Measurements from ENCODE around the gene LRRK1. TPM values are rescaled to one million over a fixed set of nuclear protein-coding genes. Genes with fewer than 3 reads are reported as not detected.

Gene LRRK1
- total RNA-seq, 2 donors from 2014 or later = 18.6 to 20.3 TPM

DNA sequence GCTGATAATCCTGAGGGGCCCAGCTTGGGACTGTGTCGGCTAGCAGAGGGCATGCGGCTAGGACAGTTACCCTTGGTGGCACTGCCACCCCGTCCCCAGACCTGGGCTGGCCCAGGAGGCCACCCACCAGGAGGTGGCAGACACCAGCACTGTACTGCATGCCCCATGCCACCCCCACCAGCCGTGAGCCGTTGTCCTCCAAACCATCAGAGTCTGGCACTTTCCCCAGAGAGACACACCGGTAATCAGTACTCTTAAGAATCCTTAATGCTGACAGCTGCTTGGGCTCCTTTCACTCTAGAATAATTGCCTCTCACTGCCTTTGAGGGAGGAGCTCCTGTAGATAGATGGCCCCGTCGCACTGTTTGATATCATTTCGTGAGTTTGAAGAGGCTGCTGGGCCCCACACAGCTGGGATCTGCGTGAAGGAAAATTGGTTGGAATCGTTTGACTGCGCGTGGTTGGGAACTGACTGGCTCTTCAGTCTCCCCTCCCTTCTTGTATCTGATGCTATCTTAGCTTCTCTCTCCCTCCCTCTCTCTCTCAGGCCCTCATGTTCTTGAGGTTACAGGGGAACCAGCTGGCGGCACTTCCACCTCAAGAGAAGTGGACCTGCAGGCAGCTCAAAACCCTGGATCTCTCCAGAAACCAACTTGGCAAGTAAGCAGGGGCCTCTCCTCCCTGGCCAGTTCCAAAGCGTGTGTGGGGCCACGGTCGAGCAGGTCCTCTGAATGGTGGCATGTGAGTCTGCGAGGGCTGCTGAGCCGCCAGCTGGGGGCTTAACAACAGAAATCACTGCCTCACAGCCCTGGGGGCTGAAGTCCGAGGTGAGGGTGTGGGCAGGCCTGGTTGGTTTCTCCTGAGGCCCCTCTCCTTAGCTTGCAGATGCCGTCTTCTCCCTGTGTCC, 94.9 kb downstream of the LRRK1 start:
- intact Hi-C loops (cut with DNase I) = loop anchor here (2.0 kb wide), 1 partner anchor 245 kb away; no protein-coding TSS in a partner anchor

DNA sequence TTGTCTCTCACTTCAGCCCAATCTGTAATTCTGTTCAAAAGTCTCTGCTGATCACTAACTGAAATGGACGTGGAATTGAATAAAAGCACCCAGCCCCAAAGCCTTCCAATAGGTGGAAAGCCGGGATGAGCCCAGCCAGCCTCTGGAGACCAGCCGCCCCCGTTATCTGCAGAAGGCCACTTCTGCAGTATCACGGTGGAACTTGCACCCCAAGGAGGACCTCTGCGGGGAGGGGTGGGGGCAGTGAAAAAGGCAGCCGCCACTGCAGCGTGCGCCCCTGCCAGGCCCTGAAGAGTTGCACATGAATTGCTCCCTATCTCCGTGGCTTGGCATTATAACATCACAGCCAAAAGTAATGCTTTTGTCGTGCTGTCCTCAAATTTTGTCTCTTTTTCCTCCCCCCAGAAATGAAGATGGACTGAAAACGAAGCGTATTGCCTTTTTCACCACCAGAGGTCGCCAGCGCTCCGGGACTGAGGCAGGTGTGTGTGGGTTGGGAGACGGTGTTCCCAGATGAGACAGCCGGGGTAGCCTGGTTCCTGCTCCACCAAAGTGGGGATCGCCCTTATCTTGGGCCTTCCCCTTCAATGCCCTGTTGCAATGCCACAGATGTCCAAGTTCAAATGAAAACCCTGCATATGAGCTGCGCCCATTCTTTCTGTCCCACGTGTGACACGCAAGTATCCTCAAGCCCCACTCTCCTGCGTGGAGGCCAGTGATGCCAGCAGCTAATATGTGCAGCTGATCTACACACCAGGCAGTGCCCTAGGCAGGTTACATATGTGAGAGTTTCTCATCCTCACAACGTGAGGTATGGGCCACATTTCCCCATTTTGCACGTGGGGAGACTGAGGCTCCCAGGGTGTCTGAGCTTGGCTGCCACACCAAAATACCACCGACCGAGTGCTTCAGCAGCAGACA, 96.0 kb downstream of the LRRK1 start:
- no peaks in the 10 kb centered on the region for H3K4me1 ChIP-seq (replicated peaks)
- no peak overlapping the region for H3K27ac ChIP-seq
- H3K9me3 ChIP-seq = no peaks in the 10 kb centered on the region
- no peaks in the 10 kb centered on the region for H3K27me3 ChIP-seq (replicated peaks; ENCODE audit: insufficient read depth)
- no peak for TF ChIP-seq POLR2A (IDR thresholded peaks at IDR 0.05)
- TF ChIP-seq, protein P1, sequence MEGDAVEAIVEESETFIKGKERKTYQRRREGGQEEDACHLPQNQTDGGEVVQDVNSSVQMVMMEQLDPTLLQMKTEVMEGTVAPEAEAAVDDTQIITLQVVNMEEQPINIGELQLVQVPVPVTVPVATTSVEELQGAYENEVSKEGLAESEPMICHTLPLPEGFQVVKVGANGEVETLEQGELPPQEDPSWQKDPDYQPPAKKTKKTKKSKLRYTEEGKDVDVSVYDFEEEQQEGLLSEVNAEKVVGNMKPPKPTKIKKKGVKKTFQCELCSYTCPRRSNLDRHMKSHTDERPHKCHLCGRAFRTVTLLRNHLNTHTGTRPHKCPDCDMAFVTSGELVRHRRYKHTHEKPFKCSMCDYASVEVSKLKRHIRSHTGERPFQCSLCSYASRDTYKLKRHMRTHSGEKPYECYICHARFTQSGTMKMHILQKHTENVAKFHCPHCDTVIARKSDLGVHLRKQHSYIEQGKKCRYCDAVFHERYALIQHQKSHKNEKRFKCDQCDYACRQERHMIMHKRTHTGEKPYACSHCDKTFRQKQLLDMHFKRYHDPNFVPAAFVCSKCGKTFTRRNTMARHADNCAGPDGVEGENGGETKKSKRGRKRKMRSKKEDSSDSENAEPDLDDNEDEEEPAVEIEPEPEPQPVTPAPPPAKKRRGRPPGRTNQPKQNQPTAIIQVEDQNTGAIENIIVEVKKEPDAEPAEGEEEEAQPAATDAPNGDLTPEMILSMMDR (IDR thresholded peaks at IDR 0.05) = peak; percentile 55 to 83 (median 82)
- no peak overlapping the region for H3K4me3 ChIP-seq
- intact Hi-C loops (cut with DNase I) = loop anchor here (2.0 to 5.0 kb wide), 2 partner anchors 72 to 244 kb away; no protein-coding TSS in a partner anchor
- DNase-seq (ENCODE audit: low spot score) = peak; percentile 59
- peaks cover 0 to 2% of the 10 kb centered on the region in 2 donors for H3K36me3 ChIP-seq
- WGBS = 51% methylated on average over 27 of the region's 27 CpGs

More for the DNA sequence above, 94.9 kb downstream of the LRRK1 start:
- H3K4me1 ChIP-seq (replicated peaks) = no peaks in the 10 kb centered on the region
- no peak overlapping the region for H3K27ac ChIP-seq
- no peaks in the 10 kb centered on the region for H3K27me3 ChIP-seq (replicated peaks; ENCODE audit: insufficient read depth)
- TF ChIP-seq POLR2AphosphoS5 (IDR thresholded peaks at IDR 0.05) (no peak), POLR2A (IDR thresholded peaks at IDR 0.05) (no peak)
- TF ChIP-seq, protein P1 (IDR thresholded peaks at IDR 0.05) = no peak
- H3K4me3 ChIP-seq = no peak overlapping the region
- no peak for DNase-seq (ENCODE audit: low spot score)
- 72% methylated on average over 21 of the region's 21 CpGs for WGBS
- peaks cover 0 to 2% of the 10 kb centered on the region in 2 donors for H3K36me3 ChIP-seq
- H3K9me3 ChIP-seq = no peaks in the 10 kb centered on the region

DNA sequence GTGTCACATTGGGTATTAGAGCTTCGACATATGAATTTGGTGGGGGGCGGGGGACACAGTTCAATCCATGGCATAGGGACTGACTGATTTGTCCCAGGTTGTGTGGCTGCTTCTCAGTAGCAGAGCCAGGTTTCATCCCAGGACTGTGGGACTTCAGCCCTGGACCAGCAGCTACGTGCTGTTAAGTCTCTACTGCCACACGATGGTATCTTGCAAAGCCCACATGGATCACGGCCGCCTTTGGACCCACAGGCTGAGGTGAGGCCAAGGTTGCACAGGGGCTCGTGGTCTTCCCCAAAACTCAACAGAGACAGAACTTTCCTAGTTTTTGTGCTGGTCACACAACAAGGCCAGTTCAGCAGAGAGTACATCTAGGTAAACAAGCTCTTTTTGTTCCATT, 97.4 kb downstream of the LRRK1 start:
- 94% methylated on average over 7 of the region's 7 CpGs for WGBS
- Histone ChIP-seq H3K4me1 (replicated peaks) (no peaks in the 10 kb centered on the region), H3K27me3 (replicated peaks; ENCODE audit: insufficient read depth) (no peaks in the 10 kb centered on the region), H3K9me3 (no peaks in the 10 kb centered on the region), H3K27ac (no peak overlapping the region), H3K4me3 (no peak overlapping the region), H3K36me3 (peaks cover 0 to 2% of the 10 kb centered on the region in 2 donors)
- TF ChIP-seq POLR2A (IDR thresholded peaks at IDR 0.05) (no peak), POLR2AphosphoS5 (IDR thresholded peaks at IDR 0.05) (no peak)
- TF ChIP-seq, protein P1 (IDR thresholded peaks at IDR 0.05) = no peak
- intact Hi-C loops (cut with DNase I) = loop anchor here (5.0 kb wide), 1 partner anchor 71 kb away; no protein-coding TSS in a partner anchor
- no peak for DNase-seq (ENCODE audit: low spot score)

DNA sequence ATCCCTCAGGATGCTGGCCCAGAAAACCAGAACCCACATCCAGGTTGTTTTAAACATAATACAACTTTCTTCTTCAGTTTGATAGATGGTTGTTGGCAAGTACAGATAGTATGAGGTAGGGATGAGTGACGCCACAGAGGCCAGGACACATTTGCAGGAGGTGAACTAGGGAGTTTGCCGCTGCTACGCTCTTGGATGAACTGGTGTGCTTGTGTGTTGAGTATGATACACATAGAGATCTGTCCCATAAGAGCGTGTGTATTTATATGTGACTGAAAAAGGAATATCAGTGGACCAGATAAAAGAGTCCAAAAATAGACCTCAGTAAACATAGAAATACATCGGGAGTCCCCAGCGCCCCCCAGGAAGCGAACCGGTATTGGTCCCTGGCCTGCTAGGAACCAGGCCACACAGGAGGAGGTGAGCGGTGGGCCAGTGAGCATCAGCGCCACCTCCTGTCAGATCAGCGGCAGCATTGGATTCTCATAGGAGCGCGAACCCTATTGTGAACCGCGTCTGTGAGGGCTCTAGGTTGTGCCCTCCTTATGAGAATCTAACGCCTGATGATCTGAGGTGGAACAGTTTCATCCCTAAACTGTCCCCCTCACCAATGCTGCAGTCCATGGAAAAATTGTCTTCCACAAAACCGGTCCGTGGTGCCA, 98.1 kb downstream of the LRRK1 start:
- no peaks in the 10 kb centered on the region for H3K27me3 ChIP-seq (replicated peaks; ENCODE audit: insufficient read depth)
- WGBS = 93% methylated on average over 18 of the region's 18 CpGs
- H3K9me3 ChIP-seq = no peaks in the 10 kb centered on the region
- H3K36me3 ChIP-seq = peaks cover 0 to 2% of the 10 kb centered on the region in 2 donors
- H3K4me1 ChIP-seq (replicated peaks) = no peaks in the 10 kb centered on the region
- H3K27ac ChIP-seq = no peak overlapping the region
- no peak overlapping the region for H3K4me3 ChIP-seq
- TF ChIP-seq, protein P1 (IDR thresholded peaks at IDR 0.05) = no peak
- TF ChIP-seq POLR2AphosphoS5 (IDR thresholded peaks at IDR 0.05) = no peak
- no peak for TF ChIP-seq POLR2A (IDR thresholded peaks at IDR 0.05)
- intact Hi-C loops (cut with DNase I) = loop anchor here (5.0 kb wide), 1 partner anchor 70 kb away; no protein-coding TSS in a partner anchor
- no peak for DNase-seq (ENCODE audit: low spot score)

Measured in prostate gland (tissue), 2 donors.